Natural killer cell (primary cell): ENCODE data around the gene SIGLEC7. TPM values are rescaled to one million over a fixed set of nuclear protein-coding genes. Genes with fewer than 3 reads are reported as not detected.

ENCODE experiments used
- ATAC-seq, 3 donors: fragments of 150-1000 bp in 2 of 3; fragments of 200-7000 bp in 1 of 3; cut with Tn5 transposase; 1 replicate in 1 of 3; 2 replicates in 2 of 3; pipeline ENCODE4 v1.10.0; 2021; ENCODE audit warnings: mild to moderate bottlenecking in 2 of 3, moderate library complexity in 2 of 3
- DNase-seq, 2 donors: peaks; one replicate each; pipeline versions ENCODE4 v3.0.0 to v3.0.0-alpha.2; 2013 to 2021; ENCODE audit warnings: mixed read lengths in 1 of 2
- H3K27ac ChIP-seq: one replicate; pipeline ENCODE4 v1.5.1; 2013; ENCODE audit warnings: mild to moderate bottlenecking, low read length
- H3K27me3 ChIP-seq: one replicate; pipeline ENCODE4 v1.6.1; 2013; ENCODE audit warnings: low read length; ENCODE audit not compliant: control insufficient read depth, insufficient read depth
- H3K36me3 ChIP-seq: one replicate; pipeline ENCODE4 v1.6.1; 2013; ENCODE audit warnings: low read length; ENCODE audit not compliant: control insufficient read depth, insufficient read depth
- H3K4me1 ChIP-seq: one replicate; pipeline ENCODE4 v1.6.1; 2013; ENCODE audit warnings: low read length; ENCODE audit not compliant: control insufficient read depth, insufficient read depth
- H3K4me3 ChIP-seq: one replicate; pipeline ENCODE4 v1.5.1; 2013; ENCODE audit warnings: low read length
- H3K9me3 ChIP-seq: one replicate; pipeline ENCODE4 v1.6.1; 2013; ENCODE audit warnings: low read length; ENCODE audit not compliant: control insufficient read depth, insufficient read depth
- H3K27ac Mint-ChIP-seq, 2 donors: one replicate each; pipeline ENCODE4 v1.8.0; 2022; ENCODE audit warnings: mild to moderate bottlenecking in 2 of 2, mixed read lengths in 2 of 2, moderate library complexity in 1 of 2
- H3K27me3 Mint-ChIP-seq, 2 donors: one replicate each; pipeline ENCODE4 v1.8.0; 2022; ENCODE audit warnings: low read depth in 2 of 2, mixed read lengths in 2 of 2
- H3K36me3 Mint-ChIP-seq: one replicate; pipeline ENCODE4 v1.8.0; 2022; ENCODE audit warnings: mixed read lengths
- H3K4me1 Mint-ChIP-seq, 2 donors: one replicate each; pipeline ENCODE4 v1.8.0; 2022; ENCODE audit warnings: mixed read lengths in 2 of 2
- H3K4me3 Mint-ChIP-seq: one replicate; pipeline ENCODE4 v1.8.0; 2022; ENCODE audit warnings: mild to moderate bottlenecking, moderate library complexity, mixed read lengths
- H3K9me3 Mint-ChIP-seq, 2 donors: one replicate each; pipeline ENCODE4 v1.8.0; 2022; ENCODE audit warnings: mixed read lengths in 2 of 2
- WGBS: methylation state at CpG from one replicate; pipeline ENCODE4 v1.1.7; 2013; ENCODE audit warnings: missing lambda C conversion rate; ENCODE audit not compliant: insufficient coverage; 5-methylcytosine and 5-hydroxymethylcytosine counted together
- intact Hi-C: fragments of 100-400 bp; cut with micrococcal nuclease; formaldehyde crosslinking; loops from one replicate; pipeline ENCODE4 v1.14.2; 2022
- total RNA-seq, 4 donors: library from RNA; stranded (reverse); fragments of 120-200 nt in 1 of 4; gene quantifications; one replicate each; pipeline versions ENCODE4 v1.2.3 to v1.2.4, GENCODE V29; 2013 to 2022
- TF ChIP-seq, protein P1 (sequence below): fragments of 200-600 bp; IDR thresholded peaks from one replicate; pipeline ENCODE4 v1.8.0; 2022; ENCODE audit warnings: antibody characterized with exemption

The SIGLEC7 gene
- total RNA-seq, result 10 to 100 TPM; 48.6 to 56.0 (median 49.5) TPM
- total RNA-seq (2013), result 53.3 TPM

DNA sequence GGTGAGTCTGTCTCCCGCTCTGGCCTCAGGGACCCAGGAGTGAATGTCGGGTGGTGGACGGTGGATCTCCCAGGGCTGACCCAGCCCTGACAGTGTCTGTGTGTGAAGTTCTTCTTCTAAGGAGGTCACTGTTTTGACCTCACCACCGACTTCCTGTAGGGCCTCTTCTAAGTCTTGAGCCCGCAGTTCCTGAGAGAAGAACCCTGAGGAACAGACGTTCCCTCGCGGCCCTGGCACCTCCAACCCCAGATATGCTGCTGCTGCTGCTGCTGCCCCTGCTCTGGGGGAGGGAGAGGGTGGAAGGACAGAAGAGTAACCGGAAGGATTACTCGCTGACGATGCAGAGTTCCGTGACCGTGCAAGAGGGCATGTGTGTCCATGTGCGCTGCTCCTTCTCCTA lies at the start of gene SIGLEC7:
SIGLEC7 (plus strand) TSS at position 183 of the 400 bp plus-strand sequence; CDS start at position 252, 69 bp downstream.
- Mint-ChIP-seq H3K27me3 (no peaks in the 10 kb centered on the region), H3K4me3 (peak within 1 kb of the TSS; percentile 93), H3K27ac (peak within 1 kb of the TSS; percentile 93 to 94), H3K36me3 (no peaks in the 10 kb centered on the region), H3K4me1 (peaks cover 72 to 93% of the 10 kb centered on the region in 2 donors), H3K9me3 (no peaks in the 10 kb centered on the region)
- peaks cover 95% of the 10 kb centered on the region for H3K4me1 ChIP-seq
- no peaks in the 10 kb centered on the region for H3K27me3 ChIP-seq
- H3K27ac ChIP-seq, result peak within 1 kb of the TSS; percentile 66
- ATAC-seq (peak; percentile 44 to 58 (median 50)), DNase-seq (peak in 1 of 2 donors; percentile 22)
- no peaks in the 10 kb centered on the region for H3K9me3 ChIP-seq
- TF ChIP-seq, protein P1, sequence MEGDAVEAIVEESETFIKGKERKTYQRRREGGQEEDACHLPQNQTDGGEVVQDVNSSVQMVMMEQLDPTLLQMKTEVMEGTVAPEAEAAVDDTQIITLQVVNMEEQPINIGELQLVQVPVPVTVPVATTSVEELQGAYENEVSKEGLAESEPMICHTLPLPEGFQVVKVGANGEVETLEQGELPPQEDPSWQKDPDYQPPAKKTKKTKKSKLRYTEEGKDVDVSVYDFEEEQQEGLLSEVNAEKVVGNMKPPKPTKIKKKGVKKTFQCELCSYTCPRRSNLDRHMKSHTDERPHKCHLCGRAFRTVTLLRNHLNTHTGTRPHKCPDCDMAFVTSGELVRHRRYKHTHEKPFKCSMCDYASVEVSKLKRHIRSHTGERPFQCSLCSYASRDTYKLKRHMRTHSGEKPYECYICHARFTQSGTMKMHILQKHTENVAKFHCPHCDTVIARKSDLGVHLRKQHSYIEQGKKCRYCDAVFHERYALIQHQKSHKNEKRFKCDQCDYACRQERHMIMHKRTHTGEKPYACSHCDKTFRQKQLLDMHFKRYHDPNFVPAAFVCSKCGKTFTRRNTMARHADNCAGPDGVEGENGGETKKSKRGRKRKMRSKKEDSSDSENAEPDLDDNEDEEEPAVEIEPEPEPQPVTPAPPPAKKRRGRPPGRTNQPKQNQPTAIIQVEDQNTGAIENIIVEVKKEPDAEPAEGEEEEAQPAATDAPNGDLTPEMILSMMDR, result no peak
- peaks cover 2% of the 10 kb centered on the region for H3K36me3 ChIP-seq
- 33% methylated on average over 14 of the region's 14 CpGs for whole genome bisulfite sequencing
- H3K4me3 ChIP-seq, result peak within 1 kb of the TSS; percentile 37
- intact Hi-C loops, result no loop called here

DNA sequence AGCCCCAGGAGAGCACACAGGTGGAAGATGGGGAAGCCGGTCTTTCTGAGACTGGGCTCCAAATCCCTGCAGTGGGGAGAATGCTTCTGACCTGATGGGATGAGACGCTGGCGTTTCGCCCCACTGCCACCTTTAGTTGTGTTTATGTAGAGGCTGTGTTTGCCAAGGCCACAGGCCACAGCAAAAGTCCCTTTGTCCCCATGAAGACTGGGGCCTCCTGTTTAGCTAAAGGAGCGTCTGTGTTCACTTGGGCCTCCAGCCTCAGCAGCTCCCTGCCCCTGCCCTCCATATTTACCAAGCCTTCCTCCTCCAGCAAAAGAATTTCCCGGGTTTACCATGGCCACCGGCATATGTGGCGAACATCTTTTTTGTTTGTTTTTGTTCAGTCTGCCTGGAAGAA lies 49.0 kb upstream of the SIGLEC7 start:
- Histone ChIP-seq H3K27ac (no peak overlapping the region), H3K4me1 (peaks cover 19% of the 10 kb centered on the region), H3K36me3 (peaks cover 4% of the 10 kb centered on the region), H3K27me3 (no peaks in the 10 kb centered on the region), H3K9me3 (no peaks in the 10 kb centered on the region), H3K4me3 (no peak overlapping the region)
- intact Hi-C loops, result loop anchor here (5.0 to 10.0 kb wide), 2 partner anchors 71 to 158 kb away; no protein-coding TSS in a partner anchor
- no peaks in the 10 kb centered on the region for H3K27me3 Mint-ChIP-seq
- H3K36me3 Mint-ChIP-seq, result no peaks in the 10 kb centered on the region
- no peaks in the 10 kb centered on the region for H3K9me3 Mint-ChIP-seq
- no peak overlapping the region for H3K4me3 Mint-ChIP-seq
- peaks cover 9 to 13% of the 10 kb centered on the region in 2 donors for H3K4me1 Mint-ChIP-seq
- ATAC-seq (no peak), DNase-seq (no peak)
- no peak overlapping the region for H3K27ac Mint-ChIP-seq
- WGBS, result 92% methylated on average over 8 of the region's 8 CpGs
- TF ChIP-seq, protein P1, result no peak

DNA sequence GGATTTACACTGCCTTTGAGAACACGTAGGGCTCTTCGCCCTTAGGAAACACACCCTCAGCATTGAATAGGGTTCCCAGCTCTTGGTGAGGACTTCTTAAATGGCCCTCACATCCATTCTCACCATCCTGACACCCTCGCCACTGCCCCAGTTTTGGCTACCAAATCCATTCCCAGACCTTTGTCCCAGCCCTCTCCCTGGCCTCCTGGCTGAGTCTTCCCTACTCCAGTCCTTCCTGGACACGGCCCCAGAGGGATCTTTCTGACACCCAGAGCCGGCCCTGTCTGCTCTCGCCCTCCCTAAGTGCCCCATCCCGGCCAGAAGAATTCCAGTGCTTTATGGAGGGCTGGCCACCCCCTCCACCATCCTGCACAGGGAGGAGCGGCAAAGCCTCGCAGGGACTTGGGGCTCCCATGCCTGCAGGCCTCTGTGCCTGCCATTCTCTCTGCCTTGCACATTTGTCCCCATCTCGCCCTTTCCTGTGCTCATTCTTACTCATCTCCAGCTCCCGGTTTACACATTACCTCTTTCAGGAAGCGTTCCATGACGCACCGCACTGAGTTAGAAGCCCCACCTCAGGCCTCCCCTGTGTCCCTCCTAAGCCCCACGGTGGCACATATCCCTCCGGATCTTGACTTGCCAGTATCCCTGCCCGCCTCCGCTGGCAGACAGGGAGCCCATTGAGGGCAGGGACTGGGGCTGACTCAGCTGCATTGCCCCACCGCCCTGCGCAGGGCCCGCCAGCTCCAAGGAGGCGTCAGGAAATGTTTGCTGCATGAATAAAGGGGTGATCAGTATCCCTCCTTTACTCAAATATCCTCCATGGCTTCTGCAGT lies 48.4 kb upstream of the SIGLEC7 start:
- no peak overlapping the region for H3K27ac Mint-ChIP-seq
- no peaks in the 10 kb centered on the region for H3K9me3 ChIP-seq
- TF ChIP-seq, protein P1, result no peak
- H3K4me3 ChIP-seq, result no peak overlapping the region
- ATAC-seq (no peak), DNase-seq (no peak)
- 92% methylated on average over 22 of the region's 22 CpGs for WGBS
- H3K27me3 Mint-ChIP-seq, result no peaks in the 10 kb centered on the region
- no peak overlapping the region for H3K4me3 Mint-ChIP-seq
- no peaks in the 10 kb centered on the region for H3K9me3 Mint-ChIP-seq
- H3K36me3 ChIP-seq, result peaks cover 6% of the 10 kb centered on the region
- H3K27ac ChIP-seq, result no peak overlapping the region
- no peaks in the 10 kb centered on the region for H3K27me3 ChIP-seq
- H3K36me3 Mint-ChIP-seq, result no peaks in the 10 kb centered on the region
- H3K4me1 Mint-ChIP-seq, result peaks cover 9 to 13% of the 10 kb centered on the region in 2 donors
- peaks cover 22% of the 10 kb centered on the region for H3K4me1 ChIP-seq
- intact Hi-C loops, result loop anchor here (5.0 to 10.0 kb wide), 2 partner anchors 71 to 159 kb away; no protein-coding TSS in a partner anchor
